Fibroblast of mammary gland (primary cell): ENCODE results near the gene RCE1.
A peak's percentile ranks its signal among the peaks of the same experiment; 100 is the strongest.

ENCODE experiments used
- DNase-seq: peaks from one replicate; pipeline ENCODE4 v3.0.0-alpha.2; 2010; ENCODE audit warnings: low read depth
- H3K4me3 ChIP-seq: 2 replicates; pipeline ENCODE4 v1.5.1; 2011; ENCODE audit warnings: low read depth, mild to moderate bottlenecking, low read length, moderate library complexity; ENCODE audit not compliant: control insufficient read depth
- CTCF ChIP-seq: conservative IDR thresholded peaks from 2 replicates; pipeline ENCODE4 v1.5.1; 2011; ENCODE audit warnings: low read depth, low read length, inconsistent platforms; ENCODE audit not compliant: control insufficient read depth, insufficient read depth

The RCE1 gene

GRCh38 chr11:66834943-66835342 lies 8.3 kb upstream of the RCE1 start:
- DNase-seq: no peak
- no peak for TF ChIP-seq CTCF
- no peak overlapping the region for H3K4me3 ChIP-seq

GRCh38 chr11:66835768-66836405 lies 7.4 kb upstream of the RCE1 start:
- DNase-seq: peak; percentile 80
- TF ChIP-seq CTCF: no peak
- no peak overlapping the region for H3K4me3 ChIP-seq

GRCh38 chr11:66840317-66841091 lies 2.7 kb upstream of the RCE1 start:
- no peak for DNase-seq
- no peak for TF ChIP-seq CTCF
- no peak overlapping the region for H3K4me3 ChIP-seq

DNA sequence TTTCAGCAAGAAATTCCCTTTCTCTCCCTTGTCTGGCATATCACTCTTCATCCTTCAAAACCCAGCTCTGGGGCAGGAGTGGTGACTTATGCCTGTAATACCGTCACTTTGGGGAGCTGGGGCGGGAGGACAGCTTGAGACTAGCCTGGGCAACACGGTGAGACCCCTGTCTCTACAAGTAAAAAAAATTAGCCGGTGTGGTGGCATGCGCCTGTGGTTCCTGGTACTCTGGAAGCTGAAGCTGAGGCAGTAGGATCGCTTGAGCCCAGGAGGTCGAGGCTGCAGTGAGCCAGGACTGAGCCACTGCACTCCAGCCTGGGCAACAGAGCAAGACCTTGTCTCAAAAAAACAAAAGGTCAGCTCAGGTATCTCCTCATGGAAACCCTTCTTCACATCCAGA lies 1.4 kb upstream of the RCE1 start:
- DNase-seq: no peak
- no peak for TF ChIP-seq CTCF

DNA sequence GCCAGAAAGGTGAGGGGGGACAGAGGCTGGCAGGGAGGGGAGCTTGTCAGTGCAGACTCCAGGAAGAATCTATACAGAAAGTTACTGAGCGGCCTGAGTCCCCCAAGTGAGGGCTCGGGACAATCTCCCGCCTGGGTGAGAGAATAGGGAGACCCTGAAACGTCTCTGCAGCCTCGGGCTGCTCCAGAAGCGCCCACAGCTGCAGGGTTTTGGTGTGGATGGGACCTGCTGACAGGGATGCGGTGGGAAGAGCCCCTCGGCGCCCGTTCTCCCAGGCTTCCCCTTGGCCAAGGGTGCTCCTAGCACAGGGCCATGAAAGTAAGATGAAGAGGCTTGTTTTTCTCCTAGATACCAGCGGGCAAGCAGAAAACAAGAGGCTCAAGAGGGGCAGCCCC lies 743 bp upstream of the RCE1 start:
- peak overlapping the region; percentile 93 for H3K4me3 ChIP-seq
- no peak for TF ChIP-seq CTCF
- no peak for DNase-seq

More for the DNA sequence above, 1.4 kb upstream of the RCE1 start:
- peak overlapping the region; percentile 93 for H3K4me3 ChIP-seq

- peak overlapping the region; percentile 93 for H3K4me3 ChIP-seq
- no peak for TF ChIP-seq CTCF
- no peak for DNase-seq
Measured at GRCh38 chr11:66843776-66844495, 695 bp downstream of the RCE1 start.
